ENCODE data around the gene A4GNT.

A4GNT gene

DNA sequence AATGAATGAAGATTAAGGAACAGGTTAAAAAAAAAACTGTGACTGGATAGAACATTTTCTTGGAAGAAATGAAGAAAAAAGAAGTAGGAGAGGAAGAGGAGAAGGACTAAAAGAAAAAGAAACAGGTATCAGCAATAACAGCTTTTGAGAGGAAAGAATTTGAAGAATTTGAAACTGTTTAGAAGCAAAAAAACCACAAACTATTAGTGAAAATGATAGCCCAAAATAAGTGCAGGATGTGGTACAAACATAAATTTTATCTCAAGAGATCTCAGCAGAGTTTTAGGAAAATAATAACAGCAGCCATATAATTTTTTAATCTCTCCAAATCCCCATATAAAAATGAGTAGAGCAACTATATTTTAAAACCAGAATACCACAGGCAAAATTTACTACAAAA lies 8.8 kb upstream of the A4GNT start:
- Histone ChIP-seq H3K27ac (ENCODE audit: low read length) (no peak overlapping the region), H3K4me1 (ENCODE audit: control insufficient read depth, insufficient read depth, low read length) (no peaks in the 10 kb centered on the region), H3K36me3 (ENCODE audit: control insufficient read depth, insufficient read depth, low read length) (no peaks in the 10 kb centered on the region), H3K9me3 (ENCODE audit: control insufficient read depth, insufficient read depth, low read length) (no peaks in the 10 kb centered on the region), H3K4me3 (ENCODE audit: low read length) (no peak overlapping the region), H3K27me3 (ENCODE audit: control insufficient read depth, insufficient read depth, low read length) (no peaks in the 10 kb centered on the region)
- DNase-seq (ENCODE audit: low read depth, low spot score) = no peak

- no peaks in the 10 kb centered on the region for H3K36me3 ChIP-seq (ENCODE audit: control insufficient read depth, insufficient read depth, low read length)
- H3K4me1 ChIP-seq (ENCODE audit: control insufficient read depth, insufficient read depth, low read length) = no peaks in the 10 kb centered on the region
- H3K9me3 ChIP-seq (ENCODE audit: control insufficient read depth, insufficient read depth, low read length) = no peaks in the 10 kb centered on the region
- no peak overlapping the region for H3K27ac ChIP-seq (ENCODE audit: low read length)
- no peak for DNase-seq (ENCODE audit: low read depth, low spot score)
- H3K27me3 ChIP-seq (ENCODE audit: control insufficient read depth, insufficient read depth, low read length) = no peaks in the 10 kb centered on the region
- no peak overlapping the region for H3K4me3 ChIP-seq (ENCODE audit: low read length)
- no CpG with 5 or more reads among the region's 2 CpGs for WGBS (ENCODE audit: insufficient coverage, insufficient read length)
Observed at GRCh38 chr3:138139691-138140090, 7.5 kb upstream of the A4GNT start.

- Histone ChIP-seq H3K4me1 (ENCODE audit: control insufficient read depth, insufficient read depth, low read length) (no peaks in the 10 kb centered on the region), H3K27me3 (ENCODE audit: control insufficient read depth, insufficient read depth, low read length) (no peaks in the 10 kb centered on the region), H3K27ac (ENCODE audit: low read length) (no peak overlapping the region), H3K4me3 (ENCODE audit: low read length) (no peak overlapping the region), H3K9me3 (ENCODE audit: control insufficient read depth, insufficient read depth, low read length) (no peaks in the 10 kb centered on the region), H3K36me3 (ENCODE audit: control insufficient read depth, insufficient read depth, low read length) (no peaks in the 10 kb centered on the region)
- no CpG with 5 or more reads among the region's 2 CpGs for WGBS (ENCODE audit: insufficient coverage, insufficient read length)
- DNase-seq (ENCODE audit: low read depth, low spot score) = no peak
Observed at GRCh38 chr3:138137861-138138260, 5.7 kb upstream of the A4GNT start.

DNA sequence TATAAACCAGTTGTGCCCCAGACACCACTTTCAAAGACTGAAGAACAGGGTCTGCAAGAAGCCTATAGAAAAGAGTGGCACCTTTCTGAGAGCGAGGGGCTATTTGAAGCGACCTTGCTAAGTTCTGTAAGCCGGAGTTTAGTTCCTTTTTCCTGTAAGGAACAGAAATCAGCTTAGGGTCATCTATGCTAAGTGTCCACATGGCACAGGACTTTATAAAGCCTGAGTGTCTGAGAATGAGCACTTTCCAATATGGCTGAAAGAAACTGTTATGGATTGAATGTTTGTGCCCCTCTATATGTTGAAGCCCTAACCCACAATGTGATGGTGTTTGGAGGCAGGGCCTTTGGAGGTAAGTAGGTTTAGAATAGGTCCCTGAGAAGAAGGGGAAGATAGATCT lies 4.0 kb upstream of the A4GNT start:
- H3K4me3 ChIP-seq (ENCODE audit: low read length) = no peak overlapping the region
- H3K4me1 ChIP-seq (ENCODE audit: control insufficient read depth, insufficient read depth, low read length) = no peaks in the 10 kb centered on the region
- no CpG with 5 or more reads among the region's 3 CpGs for WGBS (ENCODE audit: insufficient coverage, insufficient read length)
- no peaks in the 10 kb centered on the region for H3K27me3 ChIP-seq (ENCODE audit: control insufficient read depth, insufficient read depth, low read length)
- no peak overlapping the region for H3K27ac ChIP-seq (ENCODE audit: low read length)
- no peaks in the 10 kb centered on the region for H3K9me3 ChIP-seq (ENCODE audit: control insufficient read depth, insufficient read depth, low read length)
- H3K36me3 ChIP-seq (ENCODE audit: control insufficient read depth, insufficient read depth, low read length) = no peaks in the 10 kb centered on the region
- DNase-seq (ENCODE audit: low read depth, low spot score) = no peak

DNA sequence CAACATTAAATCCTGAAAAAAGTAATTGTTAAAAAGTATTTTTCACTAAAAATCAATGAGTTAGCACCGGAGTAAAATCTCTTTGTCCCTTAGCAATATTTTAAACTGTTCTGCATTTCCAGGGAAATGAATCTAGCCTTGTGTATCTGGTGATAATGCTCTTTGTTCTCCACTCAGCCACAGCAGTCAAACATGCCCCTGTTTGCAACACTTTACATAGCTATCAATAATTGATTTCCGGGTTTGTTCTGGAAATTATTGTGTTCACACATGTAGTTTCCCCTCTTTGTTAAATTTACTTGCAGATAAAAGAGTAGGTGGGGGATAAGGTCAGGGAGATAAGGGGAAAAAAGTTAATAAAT lies 3.6 kb upstream of the A4GNT start:
- no peak for DNase-seq (ENCODE audit: low read depth, low spot score)
- Histone ChIP-seq H3K27me3 (ENCODE audit: control insufficient read depth, insufficient read depth, low read length) (no peaks in the 10 kb centered on the region), H3K27ac (ENCODE audit: low read length) (no peak overlapping the region), H3K4me1 (ENCODE audit: control insufficient read depth, insufficient read depth, low read length) (no peaks in the 10 kb centered on the region), H3K4me3 (ENCODE audit: low read length) (no peak overlapping the region), H3K36me3 (ENCODE audit: control insufficient read depth, insufficient read depth, low read length) (no peaks in the 10 kb centered on the region), H3K9me3 (ENCODE audit: control insufficient read depth, insufficient read depth, low read length) (no peaks in the 10 kb centered on the region)
- WGBS (ENCODE audit: insufficient coverage, insufficient read length) = no CpG with 5 or more reads among the region's 2 CpGs

GRCh38 chr3:138135146-138135832 lies 3.1 kb upstream of the A4GNT start:
- Histone ChIP-seq H3K27me3 (ENCODE audit: control insufficient read depth, insufficient read depth, low read length) (no peaks in the 10 kb centered on the region), H3K27ac (ENCODE audit: low read length) (no peak overlapping the region), H3K9me3 (ENCODE audit: control insufficient read depth, insufficient read depth, low read length) (no peaks in the 10 kb centered on the region), H3K36me3 (ENCODE audit: control insufficient read depth, insufficient read depth, low read length) (no peaks in the 10 kb centered on the region), H3K4me3 (ENCODE audit: low read length) (no peak overlapping the region), H3K4me1 (ENCODE audit: control insufficient read depth, insufficient read depth, low read length) (no peaks in the 10 kb centered on the region)
- DNase-seq (ENCODE audit: low read depth, low spot score) = no peak
- no CpG with 5 or more reads among the region's 3 CpGs for WGBS (ENCODE audit: insufficient coverage, insufficient read length)

- Histone ChIP-seq H3K27me3 (ENCODE audit: control insufficient read depth, insufficient read depth, low read length) (no peaks in the 10 kb centered on the region), H3K4me1 (ENCODE audit: control insufficient read depth, insufficient read depth, low read length) (no peaks in the 10 kb centered on the region), H3K36me3 (ENCODE audit: control insufficient read depth, insufficient read depth, low read length) (no peaks in the 10 kb centered on the region), H3K4me3 (ENCODE audit: low read length) (no peak overlapping the region), H3K27ac (ENCODE audit: low read length) (no peak overlapping the region), H3K9me3 (ENCODE audit: control insufficient read depth, insufficient read depth, low read length) (no peaks in the 10 kb centered on the region; the same call in 1 of the 2 replicates)
- WGBS (ENCODE audit: insufficient coverage, insufficient read length) = no CpG with 5 or more reads among the region's 1 CpG
- no peak for DNase-seq (ENCODE audit: low read depth, low spot score)
Observed at GRCh38 chr3:138127636-138128365, 4.4 kb downstream of the A4GNT start.

GRCh38 chr3:138125548-138126221 lies 6.5 kb downstream of the A4GNT start:
- Histone ChIP-seq H3K27me3 (ENCODE audit: control insufficient read depth, insufficient read depth, low read length) (no peaks in the 10 kb centered on the region), H3K9me3 (ENCODE audit: control insufficient read depth, insufficient read depth, low read length) (no peaks in the 10 kb centered on the region; the same call in 1 of the 2 replicates), H3K36me3 (ENCODE audit: control insufficient read depth, insufficient read depth, low read length) (no peaks in the 10 kb centered on the region), H3K4me1 (ENCODE audit: control insufficient read depth, insufficient read depth, low read length) (no peaks in the 10 kb centered on the region), H3K27ac (ENCODE audit: low read length) (no peak overlapping the region), H3K4me3 (ENCODE audit: low read length) (no peak overlapping the region)
- no peak for DNase-seq (ENCODE audit: low read depth, low spot score)
- WGBS (ENCODE audit: insufficient coverage, insufficient read length) = no CpG with 5 or more reads among the region's 5 CpGs

DNA sequence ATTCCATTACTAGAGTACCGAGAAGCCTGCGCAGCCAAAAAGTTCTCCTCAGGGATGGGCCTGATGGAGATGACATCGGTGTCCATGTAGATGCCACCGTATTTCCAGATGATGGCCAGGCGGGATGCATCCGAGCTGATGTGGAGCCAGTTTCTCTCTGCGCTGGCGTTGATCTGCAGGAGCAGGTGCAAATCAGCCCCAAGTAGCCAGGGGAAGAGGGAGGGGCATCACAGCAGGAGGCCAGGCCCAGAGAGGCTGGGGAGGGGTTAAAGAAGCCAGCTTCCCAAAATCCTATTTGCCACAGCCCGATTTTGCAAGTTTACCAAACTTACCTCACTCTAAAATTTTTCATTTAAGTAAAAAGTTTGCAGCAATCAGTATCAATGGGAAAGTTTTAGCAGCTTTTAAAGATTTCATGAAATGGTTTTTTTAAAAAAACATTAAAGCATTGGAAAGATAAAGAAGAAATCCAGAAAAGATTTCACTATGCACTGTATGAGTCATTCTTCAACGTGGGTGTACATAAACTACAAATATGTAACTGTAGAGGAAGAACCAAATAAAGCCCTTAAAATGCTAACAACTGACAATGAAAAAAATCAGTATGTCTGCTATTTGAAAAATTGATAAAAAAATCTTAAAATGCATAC lies 7.4 kb downstream of the A4GNT start:
- H3K4me1 ChIP-seq (ENCODE audit: control insufficient read depth, insufficient read depth, low read length) = no peaks in the 10 kb centered on the region
- no peaks in the 10 kb centered on the region for H3K36me3 ChIP-seq (ENCODE audit: control insufficient read depth, insufficient read depth, low read length)
- H3K27ac ChIP-seq (ENCODE audit: low read length) = no peak overlapping the region
- no peaks in the 10 kb centered on the region; the same call in 1 of the 2 replicates for H3K9me3 ChIP-seq (ENCODE audit: control insufficient read depth, insufficient read depth, low read length)
- no peaks in the 10 kb centered on the region for H3K27me3 ChIP-seq (ENCODE audit: control insufficient read depth, insufficient read depth, low read length)
- no peak overlapping the region for H3K4me3 ChIP-seq (ENCODE audit: low read length)
- DNase-seq (ENCODE audit: low read depth, low spot score) = no peak
- no CpG with 5 or more reads among the region's 10 CpGs for WGBS (ENCODE audit: insufficient coverage, insufficient read length)

GRCh38 chr3:138124188-138124587 lies 8.0 kb downstream of the A4GNT start:
- H3K4me3 ChIP-seq (ENCODE audit: low read length) = no peak overlapping the region
- no peaks in the 10 kb centered on the region for H3K36me3 ChIP-seq (ENCODE audit: control insufficient read depth, insufficient read depth, low read length)
- no peak for DNase-seq (ENCODE audit: low read depth, low spot score)
- H3K4me1 ChIP-seq (ENCODE audit: control insufficient read depth, insufficient read depth, low read length) = no peaks in the 10 kb centered on the region
- no peaks in the 10 kb centered on the region for H3K27me3 ChIP-seq (ENCODE audit: control insufficient read depth, insufficient read depth, low read length)
- H3K9me3 ChIP-seq (ENCODE audit: control insufficient read depth, insufficient read depth, low read length) = no peaks in the 10 kb centered on the region; the same call in 1 of the 2 replicates
- H3K27ac ChIP-seq (ENCODE audit: low read length) = no peak overlapping the region
- WGBS (ENCODE audit: insufficient coverage, insufficient read length) = no CpG with 5 or more reads among the region's 6 CpGs

Measured in iPS DF 6.9 (cell line).